Smooth muscle cell (in vitro differentiated cells): ENCODE measurements around the gene TBC1D2. TPM values are rescaled to one million over a fixed set of nuclear protein-coding genes. Genes with fewer than 3 reads are reported as not detected.

ENCODE experiments used
- DNase-seq: peaks from one replicate; lab custom pipeline; 2025; ENCODE audit not compliant: unreplicated experiment; lab: John Stamatoyannopoulos, UW
- H2AFZ ChIP-seq: fragments of 200-600 bp; sonication (generic); 2 replicates; pipeline ENCODE4 v1.6.0; 2016; ENCODE audit warnings: antibody characterized with exemption, low read depth, mild to moderate bottlenecking
- H3F3A ChIP-seq: fragments of 200-600 bp; sonication (generic); 2 replicates; pipeline ENCODE4 v1.6.0; 2017; ENCODE audit warnings: antibody characterized with exemption, low read depth
- H3K27ac ChIP-seq: fragments of 200-600 bp; sonication (generic); 2 replicates; pipeline ENCODE4 v1.5.1; 2016; ENCODE audit warnings: low read depth, mild to moderate bottlenecking
- H3K27me3 ChIP-seq: fragments of 200-600 bp; sonication (generic); 2 replicates; pipeline ENCODE4 v1.6.1; 2016; ENCODE audit warnings: low read depth, mild to moderate bottlenecking
- H3K36me3 ChIP-seq: fragments of 200-600 bp; sonication (generic); 2 replicates; pipeline ENCODE4 v1.5.1; 2016; ENCODE audit warnings: low read depth
- H3K4me1 ChIP-seq: fragments of 200-600 bp; sonication (generic); 2 replicates; pipeline ENCODE4 v1.5.1; 2016; ENCODE audit warnings: low read depth
- H3K4me2 ChIP-seq: fragments of 200-600 bp; sonication (generic); 2 replicates; pipeline ENCODE4 v1.6.0; 2016; ENCODE audit warnings: mild to moderate bottlenecking
- H3K4me3 ChIP-seq: fragments of 200-600 bp; sonication (generic); 2 replicates; pipeline ENCODE4 v1.5.1; 2016; ENCODE audit warnings: mild to moderate bottlenecking
- H3K79me2 ChIP-seq: fragments of 200-600 bp; sonication (generic); 2 replicates; pipeline ENCODE4 v1.6.0; 2016; ENCODE audit warnings: low read depth, mild to moderate bottlenecking
- H3K9ac ChIP-seq: fragments of 200-600 bp; sonication (generic); 2 replicates; pipeline ENCODE4 v1.6.0; 2016; ENCODE audit warnings: low read depth
- H3K9me3 ChIP-seq: fragments of 200-600 bp; sonication (generic); replicated peaks from 2 replicates; pipeline ENCODE4 v1.5.1; 2016; ENCODE audit warnings: low read depth
- H4K20me1 ChIP-seq: fragments of 200-600 bp; sonication (generic); 2 replicates; pipeline ENCODE4 v1.6.0; 2016; ENCODE audit warnings: low read depth
- WGBS: methylation state at CpG from one replicate; pipeline ENCODE4 v1.1.7; 2016; ENCODE audit warnings: low lambda C conversion rate; 5-methylcytosine and 5-hydroxymethylcytosine counted together
- polyA plus RNA-seq: library from polyadenylated mRNA; unstranded; fragments of >200 nt; fragmentation: Nextera tagmentation; extraction: Ambion mirVana; gene quantifications from 2 replicates; pipeline ENCODE4 v1.2.1, GENCODE V29; 2016
- total RNA-seq: library from RNA; depleted of rRNA; stranded (reverse); fragments of >200 nt; gene quantifications from 2 replicates; pipeline ENCODE4 v1.2.3, GENCODE V29; 2014
- TF ChIP-seq, protein P1 (sequence below): fragments of 200-600 bp; sonication (generic); IDR thresholded peaks from 2 replicates; pipeline ENCODE4 v1.5.1; 2017; ENCODE audit warnings: borderline replicate concordance, mild to moderate bottlenecking, antibody characterized with exemption; ENCODE audit not compliant: insufficient read depth, poor library complexity, severe bottlenecking

The TBC1D2 gene
- total and polyA plus RNA-seq, 2 experiments from 2014 or later, result 7.7 to 8.6 TPM

DNA sequence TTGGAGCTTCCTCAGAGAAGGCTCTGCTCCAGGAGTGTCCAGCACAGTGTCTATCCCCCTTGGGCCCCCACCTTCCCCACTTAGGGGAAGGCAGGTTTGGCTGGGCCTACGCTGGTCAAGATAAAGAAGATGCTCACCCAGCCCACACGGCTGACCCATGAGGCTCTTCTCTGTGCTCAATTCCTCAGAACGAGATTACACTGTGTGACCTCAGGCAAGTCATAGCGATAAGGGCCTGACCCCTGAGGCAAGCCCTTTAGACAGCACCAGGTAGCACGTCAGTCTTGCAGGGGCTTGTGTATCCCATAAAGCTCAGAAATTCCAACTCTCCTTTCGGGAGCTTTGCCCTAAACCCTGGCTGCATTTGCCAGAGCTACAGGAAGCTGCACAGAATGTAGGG, 95.7 kb downstream of the TBC1D2 start:
- no peak overlapping the region for H3K4me2 ChIP-seq
- TF ChIP-seq, protein P1, sequence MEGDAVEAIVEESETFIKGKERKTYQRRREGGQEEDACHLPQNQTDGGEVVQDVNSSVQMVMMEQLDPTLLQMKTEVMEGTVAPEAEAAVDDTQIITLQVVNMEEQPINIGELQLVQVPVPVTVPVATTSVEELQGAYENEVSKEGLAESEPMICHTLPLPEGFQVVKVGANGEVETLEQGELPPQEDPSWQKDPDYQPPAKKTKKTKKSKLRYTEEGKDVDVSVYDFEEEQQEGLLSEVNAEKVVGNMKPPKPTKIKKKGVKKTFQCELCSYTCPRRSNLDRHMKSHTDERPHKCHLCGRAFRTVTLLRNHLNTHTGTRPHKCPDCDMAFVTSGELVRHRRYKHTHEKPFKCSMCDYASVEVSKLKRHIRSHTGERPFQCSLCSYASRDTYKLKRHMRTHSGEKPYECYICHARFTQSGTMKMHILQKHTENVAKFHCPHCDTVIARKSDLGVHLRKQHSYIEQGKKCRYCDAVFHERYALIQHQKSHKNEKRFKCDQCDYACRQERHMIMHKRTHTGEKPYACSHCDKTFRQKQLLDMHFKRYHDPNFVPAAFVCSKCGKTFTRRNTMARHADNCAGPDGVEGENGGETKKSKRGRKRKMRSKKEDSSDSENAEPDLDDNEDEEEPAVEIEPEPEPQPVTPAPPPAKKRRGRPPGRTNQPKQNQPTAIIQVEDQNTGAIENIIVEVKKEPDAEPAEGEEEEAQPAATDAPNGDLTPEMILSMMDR, result no peak
- no peak overlapping the region for H2AFZ ChIP-seq
- no peaks in the 10 kb centered on the region for H3K9me3 ChIP-seq
- 69% methylated on average over 6 of the region's 6 CpGs for WGBS
- H3K9ac ChIP-seq, result no peak overlapping the region
- DNase-seq, result no peak
- no peaks in the 10 kb centered on the region for H3K79me2 ChIP-seq
- no peaks in the 10 kb centered on the region for H3K4me1 ChIP-seq
- H4K20me1 ChIP-seq, result no peaks in the 10 kb centered on the region
- H3F3A ChIP-seq, result no peaks in the 10 kb centered on the region
- H3K36me3 ChIP-seq, result no peaks in the 10 kb centered on the region
- H3K4me3 ChIP-seq, result no peak overlapping the region
- H3K27ac ChIP-seq, result no peak overlapping the region
- no peaks in the 10 kb centered on the region for H3K27me3 ChIP-seq

DNA sequence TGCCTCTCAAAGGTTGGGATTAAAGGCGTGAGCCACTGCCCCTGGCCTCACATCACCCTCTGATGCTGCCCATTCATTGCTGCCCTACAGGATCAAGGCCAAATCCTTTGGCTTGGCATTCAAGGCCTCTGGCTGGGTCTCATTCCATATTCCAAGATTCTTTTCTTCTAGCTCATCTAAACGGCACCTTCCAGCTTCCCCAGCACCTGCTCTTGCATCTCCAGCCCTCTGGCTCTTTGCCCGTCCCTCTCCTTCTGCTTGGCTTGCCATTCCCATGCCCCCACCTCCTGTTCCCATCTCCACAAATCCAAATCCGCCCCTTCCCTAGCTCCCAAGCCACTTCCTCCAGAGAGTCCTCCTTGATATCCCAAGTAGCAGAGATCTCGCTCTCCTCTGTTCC, 96.1 kb downstream of the TBC1D2 start:
- Histone ChIP-seq H3K27ac (no peak overlapping the region), H3K9ac (no peak overlapping the region), H3F3A (no peaks in the 10 kb centered on the region), H2AFZ (no peak overlapping the region), H4K20me1 (no peaks in the 10 kb centered on the region), H3K27me3 (no peaks in the 10 kb centered on the region), H3K9me3 (no peaks in the 10 kb centered on the region), H3K36me3 (no peaks in the 10 kb centered on the region), H3K79me2 (no peaks in the 10 kb centered on the region), H3K4me2 (no peak overlapping the region), H3K4me1 (no peaks in the 10 kb centered on the region), H3K4me3 (no peak overlapping the region)
- no peak for DNase-seq
- TF ChIP-seq, protein P1, result no peak
- WGBS, result 94% methylated on average over 5 of the region's 5 CpGs

DNA sequence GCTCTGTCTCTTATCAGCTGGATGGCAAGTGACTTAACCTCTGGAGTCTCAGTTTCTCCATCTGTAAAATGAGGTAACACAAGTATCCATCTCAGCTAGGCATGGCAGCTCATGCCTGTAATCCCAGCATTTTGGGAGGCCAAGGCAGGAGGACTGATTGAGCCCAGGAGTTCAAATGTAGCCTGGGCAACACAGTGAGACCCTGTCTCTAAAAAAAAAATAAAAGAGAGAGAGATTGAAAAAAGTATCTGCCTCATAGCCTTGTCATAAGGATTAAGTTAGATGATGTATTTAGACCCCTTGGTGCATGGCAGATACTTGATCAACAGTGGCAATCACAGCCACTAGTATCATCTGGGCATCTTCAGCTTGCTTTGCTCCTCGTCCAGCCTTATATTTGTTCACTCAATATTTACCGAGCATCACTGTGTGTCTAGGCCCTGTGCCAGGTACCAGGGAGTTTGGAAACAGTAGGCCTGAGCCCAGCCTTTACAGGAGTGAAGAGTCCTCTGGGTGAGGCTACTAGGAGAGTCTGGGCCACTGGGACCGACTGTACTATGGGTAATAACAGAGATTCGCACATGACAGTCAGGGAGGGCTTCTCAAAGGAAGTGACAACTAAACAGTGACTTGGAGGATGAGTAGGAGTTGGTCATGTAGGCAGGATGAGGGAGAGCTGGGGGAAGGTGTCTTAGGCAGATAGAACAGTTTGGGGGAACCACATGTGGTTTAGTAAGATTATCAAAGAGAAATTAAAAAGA, 97.2 kb downstream of the TBC1D2 start:
- TF ChIP-seq, protein P1, result no peak
- DNase-seq, result no peak
- H3K4me2 ChIP-seq, result no peak overlapping the region
- H3F3A ChIP-seq, result no peaks in the 10 kb centered on the region
- no peaks in the 10 kb centered on the region for H3K9me3 ChIP-seq
- no peaks in the 10 kb centered on the region for H3K4me1 ChIP-seq
- no peaks in the 10 kb centered on the region for H3K27me3 ChIP-seq
- WGBS, result 93% methylated on average over 4 of the region's 4 CpGs
- no peak overlapping the region for H3K4me3 ChIP-seq
- no peaks in the 10 kb centered on the region for H3K79me2 ChIP-seq
- H3K36me3 ChIP-seq, result no peaks in the 10 kb centered on the region
- no peak overlapping the region for H2AFZ ChIP-seq
- no peak overlapping the region for H3K9ac ChIP-seq
- H4K20me1 ChIP-seq, result no peaks in the 10 kb centered on the region
- no peak overlapping the region for H3K27ac ChIP-seq

DNA sequence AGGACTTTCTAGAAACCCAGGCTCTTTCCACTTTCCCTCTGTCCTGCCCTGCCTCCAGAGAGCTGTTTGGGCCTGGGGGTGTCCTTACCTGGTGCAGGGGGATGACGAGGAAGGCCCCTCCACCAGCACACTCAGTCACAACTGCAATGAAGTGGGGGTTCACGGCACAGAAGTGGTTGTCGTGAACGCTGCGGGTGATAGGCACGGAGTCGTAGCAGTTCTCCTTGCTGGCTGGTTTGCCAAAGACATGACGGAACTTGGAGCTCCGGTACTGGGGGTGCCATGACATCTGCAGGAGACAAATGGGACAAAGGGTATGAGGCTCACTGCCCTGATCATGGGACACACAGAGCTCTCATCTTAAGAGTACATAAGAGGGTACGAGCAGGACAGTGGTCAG, 98.1 kb downstream of the TBC1D2 start:
- H2AFZ ChIP-seq, result no peak overlapping the region
- 96% methylated on average over 10 of the region's 10 CpGs for WGBS
- no peaks in the 10 kb centered on the region for H4K20me1 ChIP-seq
- TF ChIP-seq, protein P1, result no peak
- H3K9ac ChIP-seq, result no peak overlapping the region
- H3K4me2 ChIP-seq, result no peak overlapping the region
- no peak overlapping the region for H3K27ac ChIP-seq
- no peaks in the 10 kb centered on the region for H3K27me3 ChIP-seq
- DNase-seq, result no peak
- no peaks in the 10 kb centered on the region for H3K36me3 ChIP-seq
- H3K4me3 ChIP-seq, result no peak overlapping the region
- H3F3A ChIP-seq, result no peaks in the 10 kb centered on the region
- H3K79me2 ChIP-seq, result no peaks in the 10 kb centered on the region
- H3K9me3 ChIP-seq, result no peaks in the 10 kb centered on the region
- H3K4me1 ChIP-seq, result no peaks in the 10 kb centered on the region
